ENCODE measurements around the gene SPTBN1.

Gene SPTBN1

GRCh38 chr2:54636415-54637139 lies 180.4 kb downstream of the SPTBN1 start:
- DNase-seq = no peak

GRCh38 chr2:54638103-54638502 lies 182.0 kb downstream of the SPTBN1 start:
- no peak for DNase-seq

- no peak for DNase-seq
Observed at GRCh38 chr2:54638774-54639187, 182.7 kb downstream of the SPTBN1 start.

GRCh38 chr2:54639609-54640008 lies 183.5 kb downstream of the SPTBN1 start:
- DNase-seq = no peak

GRCh38 chr2:54640834-54641540 lies 184.9 kb downstream of the SPTBN1 start:
- no peak for DNase-seq

GRCh38 chr2:54641988-54642387 lies 185.9 kb downstream of the SPTBN1 start:
- no peak for DNase-seq

- DNase-seq = no peak
Observed at GRCh38 chr2:54642677-54643430, 186.7 kb downstream of the SPTBN1 start.

GRCh38 chr2:54644236-54644635 lies 188.1 kb downstream of the SPTBN1 start:
- no peak for DNase-seq

GRCh38 chr2:54646170-54646927 lies 190.2 kb downstream of the SPTBN1 start:
- no peak for DNase-seq

- no peak for DNase-seq
Observed at GRCh38 chr2:54648256-54648655, 192.1 kb downstream of the SPTBN1 start.

GRCh38 chr2:54649191-54649590 lies 193.1 kb downstream of the SPTBN1 start:
- no peak for DNase-seq

- DNase-seq = no peak
Observed at GRCh38 chr2:54649633-54650032, 193.5 kb downstream of the SPTBN1 start.

GRCh38 chr2:54650612-54651011 lies 194.5 kb downstream of the SPTBN1 start:
- no peak for DNase-seq

GRCh38 chr2:54651291-54651690 lies 195.2 kb downstream of the SPTBN1 start:
- DNase-seq = no peak

GRCh38 chr2:54652540-54652939 lies 196.4 kb downstream of the SPTBN1 start:
- DNase-seq = peak; percentile 31

GRCh38 chr2:54653572-54654204 lies 197.6 kb downstream of the SPTBN1 start:
- no peak for DNase-seq

GRCh38 chr2:54655046-54655809 lies 199.1 kb downstream of the SPTBN1 start:
- DNase-seq = no peak

- no peak for DNase-seq
Observed at GRCh38 chr2:54656863-54657262, 200.7 kb downstream of the SPTBN1 start.

GRCh38 chr2:54657664-54658083 lies 201.5 kb downstream of the SPTBN1 start:
- peak; percentile 55 for DNase-seq

GRCh38 chr2:54658564-54659071 lies 202.5 kb downstream of the SPTBN1 start:
- DNase-seq = peak; percentile 66

- DNase-seq = no peak
Observed at GRCh38 chr2:54659527-54659926, 203.4 kb downstream of the SPTBN1 start.
